Frontal cortex (tissue), 4 donors: ENCODE data around the gene RPL29. TPM values are rescaled to one million over a fixed set of nuclear protein-coding genes. Genes with fewer than 3 reads are reported as not detected.

ENCODE experiments used
- DNase-seq, 2 donors: peaks; one replicate each; pipeline ENCODE4 v3.0.0; 2012; ENCODE audit warnings: low spot score in 2 of 2
- FAIRE-seq: peaks from 2 replicates; lab custom pipeline; 2012; peaks lifted over from hg19 to GRCh38; lab: Jason Lieb, UNC
- total RNA-seq: library from RNA; depleted of rRNA; stranded (reverse); fragments of >200 nt; gene quantifications from one replicate; pipeline ENCODE4 v1.2.3, GENCODE V29; 2014
- donor health status: control.
- donor health status: control.
- donor health status: control.

RPL29 gene
- total RNA-seq, 1 donor from 2014 or later, result 852 TPM

DNA sequence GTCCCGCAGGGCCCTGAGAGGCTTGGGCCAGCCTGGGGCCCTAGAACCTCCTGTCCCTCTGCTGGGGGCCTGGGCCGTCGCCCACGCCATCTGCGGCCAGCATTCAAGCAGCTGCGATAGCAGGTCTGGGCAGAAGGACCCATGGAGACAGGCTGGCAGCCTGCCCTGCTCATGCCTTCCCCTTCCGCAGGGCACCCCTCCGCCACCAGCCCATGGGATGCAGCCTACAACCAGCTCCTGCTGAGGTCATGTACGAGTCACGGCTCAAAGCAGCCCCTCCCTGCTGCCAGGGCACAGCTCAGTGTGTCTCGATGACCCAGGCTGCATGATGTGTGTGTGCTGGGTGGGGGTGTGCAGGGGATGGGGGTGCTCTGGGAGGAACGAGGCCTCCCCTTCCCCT lies 32.9 kb upstream of the RPL29 start:
- DNase-seq (peak in 1 of 2 donors; percentile 62), FAIRE-seq (no peak)

DNA sequence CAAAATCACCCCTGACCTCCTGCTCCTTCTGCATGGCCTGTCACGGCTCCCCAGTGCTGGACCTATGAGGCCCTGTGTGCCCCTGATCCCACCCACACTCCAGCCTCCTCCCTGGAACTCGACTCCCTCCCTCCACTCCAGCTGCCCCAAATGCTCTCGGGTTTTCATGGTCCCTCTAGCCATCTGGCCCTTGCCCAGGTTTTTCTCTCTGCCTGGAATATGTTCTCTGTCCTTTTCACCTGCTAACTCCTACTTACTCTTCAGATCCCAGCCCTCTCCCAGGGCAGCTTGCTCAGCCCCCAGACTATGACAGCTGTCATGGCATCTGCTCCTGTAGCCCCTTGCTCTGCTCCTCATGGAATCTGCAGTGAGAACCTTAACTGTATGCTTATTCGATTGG lies 30.3 kb upstream of the RPL29 start:
- DNase-seq (no peak), FAIRE-seq (no peak)

DNA sequence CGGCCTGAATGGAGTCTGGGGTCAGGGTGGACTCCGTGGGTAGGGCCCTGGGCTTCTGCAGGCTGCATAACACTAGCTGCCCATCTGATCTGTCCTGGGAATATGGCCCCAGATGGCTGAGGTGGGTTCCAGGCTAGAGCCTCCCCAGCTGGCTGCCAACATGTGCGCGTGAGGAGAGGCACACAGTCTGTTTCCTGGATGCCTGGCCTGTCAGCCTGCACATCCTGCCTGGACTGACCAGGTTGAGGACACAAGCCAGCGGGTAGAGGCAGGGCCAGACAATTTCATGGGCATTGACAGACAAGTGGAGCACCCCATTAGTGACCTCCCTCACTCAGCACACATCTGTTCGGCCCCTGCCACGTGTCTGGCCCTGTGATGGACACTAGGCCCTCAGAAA lies 29.8 kb upstream of the RPL29 start:
- no peak for DNase-seq
- FAIRE-seq, result no peak

DNA sequence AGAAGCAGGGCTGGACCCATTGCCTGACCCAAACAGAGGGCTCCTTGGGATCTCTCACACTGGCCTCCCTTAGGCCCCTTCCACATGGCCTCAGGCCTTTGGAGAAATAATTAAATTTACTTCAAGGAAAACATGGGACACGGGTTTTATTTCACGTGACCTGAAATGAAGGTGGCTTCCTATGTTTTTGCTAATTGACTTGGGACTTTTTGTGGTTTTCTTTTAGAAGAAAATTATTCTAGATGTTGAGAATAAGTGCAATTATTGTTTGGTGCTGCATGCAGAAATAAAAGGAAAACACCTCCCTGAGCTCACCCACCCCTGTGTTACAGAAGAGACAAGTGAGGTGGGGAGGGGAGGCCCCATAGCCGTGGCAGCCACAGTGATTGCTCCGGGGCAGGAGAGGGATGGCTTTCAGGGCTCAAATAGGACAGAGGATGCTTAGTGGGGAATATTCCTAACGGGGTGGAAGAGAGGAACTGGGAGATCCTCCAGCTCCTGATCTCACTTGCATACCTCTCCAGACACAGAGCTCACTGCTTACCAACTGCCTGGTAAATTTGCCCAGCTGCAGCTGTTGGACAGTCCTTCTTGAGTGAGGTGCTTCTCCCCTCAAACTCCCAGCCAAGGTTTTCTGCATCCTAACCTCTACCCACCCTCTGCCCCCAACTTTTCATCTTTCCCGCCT lies 29.2 kb upstream of the RPL29 start:
- FAIRE-seq, result no peak
- DNase-seq, result no peak

DNA sequence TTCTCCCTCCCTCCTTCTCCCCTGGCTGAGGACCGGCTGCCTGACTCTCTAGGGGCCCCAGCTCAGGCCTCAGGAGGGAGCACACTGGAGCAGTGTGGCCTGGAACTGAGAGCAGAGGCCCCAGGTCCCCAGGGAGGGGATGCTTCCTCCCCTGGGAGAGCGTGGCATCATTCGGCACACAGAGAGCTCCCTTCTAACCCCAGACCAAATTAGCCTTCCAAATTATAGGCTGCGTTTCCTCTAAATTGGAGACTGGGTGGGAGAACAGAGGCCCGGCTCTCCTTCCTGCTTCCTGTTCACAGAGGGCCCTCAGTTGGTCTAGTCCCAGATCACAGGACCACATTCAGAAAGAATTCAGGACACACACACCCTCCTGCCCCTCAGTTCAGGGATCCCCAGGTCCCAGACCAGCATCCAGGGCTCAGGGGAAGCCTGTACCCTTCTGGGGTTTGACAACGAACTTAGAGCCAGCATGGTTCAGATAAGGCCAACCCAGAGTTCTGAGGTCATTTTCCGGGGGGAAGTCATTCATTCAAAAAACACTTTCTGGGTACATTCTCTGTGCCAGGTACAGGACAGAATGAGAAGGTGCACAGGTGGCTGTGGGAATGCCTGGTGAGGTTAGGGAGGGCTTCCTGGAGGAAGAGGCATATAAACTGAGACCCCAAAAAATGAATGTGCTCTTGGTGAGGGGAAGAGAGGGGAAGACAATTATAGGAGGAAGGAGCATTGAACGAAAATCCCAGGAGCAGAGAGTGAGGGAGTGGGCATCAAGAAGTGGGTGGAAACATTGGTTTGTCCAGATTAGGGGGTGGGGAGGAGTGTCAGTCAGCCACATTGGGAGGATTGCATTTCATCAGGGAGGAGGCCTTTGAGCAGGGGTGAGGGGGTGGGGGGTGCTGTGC lies 28.4 kb upstream of the RPL29 start:
- FAIRE-seq (no peak), DNase-seq (no peak)

DNA sequence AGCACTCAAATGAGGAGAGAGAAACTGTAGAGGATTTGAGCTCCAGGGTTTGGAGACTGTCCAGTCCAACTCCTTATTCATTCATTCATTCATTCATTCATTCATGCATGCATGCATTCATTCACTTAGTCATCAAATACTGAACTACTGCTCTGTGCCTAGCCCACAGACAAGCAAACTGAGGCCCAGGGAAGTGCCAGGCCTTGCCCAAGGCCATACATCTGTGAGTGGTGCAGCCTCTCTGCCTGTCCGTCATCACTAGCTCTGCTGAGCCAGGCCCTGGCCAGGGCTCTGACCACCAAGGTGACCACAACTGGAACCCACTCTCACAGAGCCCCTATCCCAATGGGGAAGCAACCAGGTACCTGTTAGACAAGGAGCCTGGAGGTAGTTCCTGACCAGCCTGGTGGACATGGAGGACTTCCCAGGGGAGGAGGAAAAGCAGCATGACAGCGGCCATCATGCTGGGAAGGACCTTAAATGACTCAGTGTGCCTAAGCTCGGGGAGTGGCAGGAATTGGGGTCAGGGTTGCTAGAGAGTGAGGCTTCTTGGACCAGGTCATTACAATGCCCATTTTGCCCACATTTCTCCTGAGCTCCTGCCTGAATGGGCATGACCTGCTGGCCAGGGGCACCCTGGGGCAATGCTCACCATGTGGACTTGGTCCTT lies 27.5 kb upstream of the RPL29 start:
- DNase-seq (no peak), FAIRE-seq (no peak)

DNA sequence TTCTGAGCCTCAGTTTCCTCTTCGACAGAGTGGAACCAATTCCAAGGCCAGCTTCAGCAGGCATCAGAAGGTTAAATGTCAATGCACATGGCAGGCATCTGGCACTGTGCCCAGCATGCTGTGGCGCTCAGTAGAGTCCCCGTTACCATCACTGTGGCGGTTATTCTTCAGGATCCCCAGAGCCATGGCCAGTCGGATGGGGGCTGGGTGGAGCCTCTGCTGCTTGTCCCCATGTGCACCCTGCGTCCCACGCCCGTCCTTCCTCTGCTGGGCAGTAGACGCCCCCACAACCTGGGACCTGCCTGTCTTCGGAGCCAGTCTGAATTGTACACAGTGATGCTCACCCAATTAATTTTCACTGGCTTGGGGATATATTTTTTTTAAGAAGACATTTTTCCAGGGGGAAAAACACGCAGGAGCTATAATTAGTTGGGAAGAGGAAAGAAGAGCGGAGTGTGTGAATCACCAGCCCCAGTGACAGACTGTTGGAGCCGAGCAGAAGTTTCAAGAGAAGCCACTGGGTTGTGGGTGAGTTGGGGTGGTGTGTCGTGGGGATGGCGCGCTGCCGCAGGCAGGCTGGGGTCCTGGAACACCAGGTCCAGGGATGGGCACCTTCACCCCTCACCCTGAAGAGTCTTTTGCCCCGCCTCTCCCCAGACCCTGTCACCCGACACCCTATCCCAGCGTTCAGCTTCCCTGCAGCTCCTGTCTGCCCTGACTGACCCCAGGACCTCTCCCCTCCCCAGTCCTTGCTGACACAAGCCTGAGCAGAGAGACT lies 26.8 kb upstream of the RPL29 start:
- FAIRE-seq, result no peak
- no peak for DNase-seq

DNA sequence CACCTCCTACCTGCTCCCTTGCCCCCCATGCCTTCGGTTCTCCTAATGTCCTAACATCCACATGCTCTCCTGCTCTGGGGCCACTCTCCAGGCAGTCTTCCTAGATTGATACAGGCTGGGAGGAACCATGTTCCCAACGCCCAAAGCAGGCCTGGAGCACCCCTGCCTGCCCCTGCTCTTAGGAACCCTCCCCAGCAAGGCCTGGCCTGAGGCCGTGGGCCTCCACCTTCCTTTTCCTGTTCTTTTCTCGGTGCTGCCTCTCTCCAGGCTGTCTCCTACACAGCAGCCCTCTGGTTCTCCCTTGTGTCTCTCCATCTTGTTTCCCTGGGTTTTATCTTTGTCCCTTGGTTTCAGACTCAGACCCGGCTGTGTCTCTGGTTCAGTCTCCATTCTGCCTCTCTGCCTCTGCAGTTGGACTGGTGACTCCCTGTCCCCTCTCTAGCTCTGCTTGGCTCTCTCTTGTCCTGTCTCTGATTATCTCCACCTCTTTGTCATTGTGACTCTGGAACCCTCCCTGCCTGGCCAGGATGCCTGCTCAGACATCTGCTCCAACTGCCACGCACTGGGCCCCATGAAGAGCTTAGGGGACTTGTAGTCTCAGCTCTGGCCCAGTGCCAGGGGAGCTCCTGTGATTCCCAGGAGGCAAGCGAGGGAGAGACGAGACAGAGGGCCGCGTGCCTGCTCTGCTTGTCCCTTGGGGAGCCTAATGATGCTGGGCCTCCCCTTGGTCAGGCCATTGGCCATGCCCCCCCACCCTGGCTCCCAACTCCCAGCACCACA lies 26.0 kb upstream of the RPL29 start:
- no peak for DNase-seq

DNA sequence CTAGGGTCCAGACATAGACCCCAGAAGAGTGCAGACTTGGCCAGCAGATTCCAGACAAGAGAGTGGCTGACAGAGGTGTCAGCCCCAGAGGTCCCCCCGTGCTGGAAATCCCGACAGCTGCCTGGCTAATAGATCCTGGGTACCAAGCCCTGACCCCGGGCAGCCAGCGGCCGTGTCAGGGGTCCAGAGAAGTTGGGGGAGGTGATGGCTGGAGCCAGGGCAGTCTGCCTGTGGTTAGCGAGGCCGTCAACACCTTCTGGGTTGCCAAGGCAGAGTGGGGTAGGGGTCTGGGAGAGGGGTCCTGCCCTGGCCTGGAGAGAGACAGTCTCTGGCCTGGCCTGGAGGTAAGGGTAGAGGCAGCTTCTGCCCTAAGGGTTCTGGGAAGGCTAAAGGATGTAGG lies 25.1 kb upstream of the RPL29 start:
- no peak for DNase-seq
- FAIRE-seq, result no peak

More for the DNA sequence above, 26.0 kb upstream of the RPL29 start:
- no peak for FAIRE-seq

DNA sequence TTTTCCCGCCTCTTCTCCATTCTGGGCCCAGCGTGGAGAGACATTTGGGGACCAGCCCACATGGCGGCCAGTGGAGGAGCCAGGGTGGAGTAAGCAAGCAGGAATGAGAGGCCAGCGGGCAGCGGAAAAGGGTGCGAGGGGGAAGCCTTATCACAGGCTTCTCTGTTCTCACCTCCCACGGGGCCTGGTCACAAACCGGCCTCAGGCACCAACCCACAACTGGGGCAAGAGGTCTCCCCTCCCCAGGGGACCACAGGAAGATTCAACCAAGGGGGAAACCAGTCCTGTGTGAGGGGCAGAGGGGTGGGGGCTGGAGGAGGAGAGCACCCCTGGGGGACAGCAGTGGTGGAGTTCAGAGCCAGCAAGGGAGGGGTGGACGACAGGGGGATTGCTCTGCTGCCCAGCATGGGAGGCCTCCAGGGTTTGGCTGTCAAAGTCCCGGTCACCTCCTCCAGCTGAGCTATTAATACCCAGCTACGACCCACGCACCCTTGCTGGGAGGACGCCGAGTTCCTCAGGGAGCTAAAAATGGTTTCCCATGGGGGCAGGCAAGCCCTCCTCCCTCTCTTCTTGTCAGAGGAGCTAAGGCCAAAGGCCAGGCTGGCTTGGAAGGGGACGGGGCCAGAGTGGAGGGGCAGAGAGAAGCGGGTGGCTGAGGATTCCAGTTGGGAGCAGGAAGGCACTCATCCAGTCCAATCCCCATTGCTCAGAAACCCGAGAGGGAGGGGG lies 23.8 kb upstream of the RPL29 start:
- DNase-seq (no peak), FAIRE-seq (no peak)

DNA sequence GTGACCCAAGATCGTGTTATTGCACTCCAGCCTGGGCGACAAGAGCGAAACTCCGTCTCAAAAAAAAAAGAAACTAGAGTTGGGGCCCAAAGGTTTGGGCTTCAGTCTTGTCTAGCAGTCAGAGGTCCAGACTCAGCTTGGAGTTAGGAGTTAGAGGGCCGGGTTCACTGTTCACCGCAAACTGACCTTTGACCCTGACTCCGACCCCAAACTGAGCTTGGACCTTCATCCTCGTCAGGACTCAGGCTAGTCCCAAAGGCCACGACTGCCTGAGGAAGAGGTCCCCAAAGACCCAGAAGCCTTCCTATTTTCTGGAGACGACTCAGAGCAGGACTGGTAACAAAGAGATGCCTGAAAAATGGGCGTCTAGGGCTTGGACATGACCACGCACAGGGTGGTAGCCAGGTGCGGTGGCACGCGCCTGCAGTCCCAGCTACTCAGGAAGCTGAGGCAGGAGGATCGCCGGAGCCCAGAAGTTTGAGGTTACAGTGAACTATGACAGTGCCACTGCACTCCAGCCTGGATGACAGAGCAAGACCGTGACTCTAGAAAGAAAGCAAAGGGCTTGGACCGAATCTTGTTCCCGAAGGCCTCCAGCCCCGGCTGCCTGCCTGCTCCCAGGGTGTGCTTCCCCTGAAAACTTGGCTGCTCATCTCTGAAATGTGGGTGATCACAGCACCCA lies 22.8 kb upstream of the RPL29 start:
- DNase-seq, result no peak
- no peak for FAIRE-seq

DNA sequence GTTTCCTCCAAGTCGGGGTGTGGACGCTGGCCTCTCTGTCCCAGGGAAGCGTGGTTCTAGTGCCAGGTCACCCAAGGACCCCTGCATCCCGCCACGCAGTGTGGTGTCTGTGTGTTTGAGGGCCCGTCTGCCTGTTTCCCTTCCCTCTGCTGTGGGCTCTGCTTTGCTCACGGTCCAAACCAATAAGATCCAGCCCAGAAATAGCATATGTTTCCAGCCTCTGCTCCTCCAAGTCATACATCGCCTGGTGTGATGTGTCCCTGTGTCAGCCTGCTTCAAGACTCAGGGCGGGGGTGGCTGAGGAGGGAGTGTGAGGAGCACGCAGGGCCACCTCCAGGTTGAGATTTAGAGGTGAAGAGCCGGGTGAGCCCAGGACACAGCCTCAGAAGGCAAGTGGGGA lies 21.9 kb upstream of the RPL29 start:
- no peak for DNase-seq
- FAIRE-seq, result no peak

DNA sequence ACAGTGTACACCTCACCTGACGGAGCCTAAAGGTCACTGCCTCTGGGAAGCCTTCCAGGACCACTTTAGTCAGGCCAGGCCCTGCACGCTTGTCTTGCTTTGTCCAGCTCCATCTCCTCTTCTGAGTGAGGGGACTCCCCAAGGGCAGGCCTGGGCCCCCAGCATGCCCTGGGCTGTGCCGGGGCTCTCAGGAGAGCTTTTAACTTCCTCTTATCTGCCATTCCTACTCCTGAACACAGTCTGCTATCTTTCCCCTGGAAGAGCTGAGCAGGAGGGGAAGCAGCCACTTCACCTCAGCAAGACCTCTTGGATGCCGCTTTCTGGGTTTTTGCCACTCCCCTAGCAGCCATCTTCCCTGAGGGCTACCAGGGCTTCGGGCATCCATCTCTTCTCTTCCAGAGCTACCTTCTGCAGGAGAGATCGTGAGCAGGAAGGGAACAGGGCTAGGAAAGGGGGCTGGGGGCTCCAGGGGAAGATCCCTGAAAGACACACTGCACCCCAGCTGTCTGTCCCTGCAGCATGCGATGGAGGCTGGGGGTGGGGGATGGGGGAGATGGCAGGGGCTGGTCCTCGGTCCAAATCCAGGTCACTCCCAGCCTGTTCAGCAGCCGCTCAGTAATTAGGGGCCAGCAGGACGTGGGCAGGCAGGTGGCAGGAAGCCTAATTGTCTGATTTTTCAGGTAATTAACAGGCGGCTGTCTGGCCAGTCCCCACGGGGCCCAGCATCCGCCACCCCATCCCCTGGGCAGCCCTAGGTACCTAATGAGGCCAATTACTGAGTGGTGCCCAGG lies 19.9 kb upstream of the RPL29 start:
- DNase-seq (no peak), FAIRE-seq (no peak)

DNA sequence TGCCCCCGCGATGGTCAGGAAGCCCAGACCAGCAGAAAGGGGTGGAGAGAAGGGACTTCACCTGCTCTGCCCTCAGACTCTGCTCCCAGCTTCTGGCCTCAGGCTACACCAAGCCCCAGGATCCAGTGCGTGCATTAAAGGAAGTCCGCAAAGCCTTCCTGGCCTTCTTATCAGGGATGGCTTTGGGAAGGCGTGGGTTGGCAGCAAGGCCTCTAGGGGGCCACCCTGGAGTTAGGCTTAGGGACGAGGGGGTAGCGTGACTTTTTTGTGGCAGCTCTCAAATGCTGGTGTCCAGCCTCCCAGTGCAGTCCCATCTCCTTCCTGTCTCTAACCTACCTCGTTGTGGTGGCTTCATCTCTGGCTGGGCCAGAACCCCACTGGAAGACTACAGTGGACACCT lies 18.9 kb upstream of the RPL29 start:
- no peak for DNase-seq

DNA sequence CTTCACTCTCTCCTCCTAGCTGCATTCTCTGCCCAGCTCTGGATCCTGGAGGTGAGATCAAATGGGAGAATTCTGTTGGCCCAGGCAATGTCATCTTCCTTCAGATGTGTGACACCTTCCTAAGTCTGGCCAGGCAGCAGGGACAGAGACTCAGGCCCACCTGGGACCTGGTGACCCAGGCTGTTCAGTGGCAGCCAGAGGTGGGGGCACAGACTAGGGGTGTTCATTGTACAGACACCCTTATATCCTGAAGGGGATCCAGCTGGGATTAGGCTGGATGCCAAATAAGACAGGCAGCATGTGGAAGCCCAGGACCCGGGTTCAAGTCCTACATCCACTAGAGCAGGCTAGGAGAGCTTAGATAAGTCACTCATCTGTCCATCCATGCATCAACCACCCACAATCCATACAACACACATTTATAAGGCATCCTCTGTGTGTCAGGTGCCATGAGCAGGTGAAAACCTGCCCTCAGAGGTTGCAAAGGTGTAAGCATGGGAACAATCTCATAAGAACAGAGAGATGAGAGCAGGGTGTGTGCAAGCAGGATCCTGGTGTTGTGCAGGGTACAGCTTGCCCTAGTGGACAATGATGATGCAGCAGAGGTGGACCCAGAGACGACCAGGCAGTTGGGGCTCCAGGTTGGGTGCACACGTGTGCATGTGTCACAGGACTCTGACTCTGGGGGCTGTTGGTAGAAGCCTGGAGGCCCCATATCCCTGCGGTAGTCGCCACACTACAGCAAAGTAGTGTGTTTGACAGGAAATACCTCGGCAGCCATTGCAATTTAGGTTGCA lies 18.3 kb upstream of the RPL29 start:
- FAIRE-seq (no peak), DNase-seq (no peak)

More for the DNA sequence above, 18.9 kb upstream of the RPL29 start:
- no peak for FAIRE-seq

DNA sequence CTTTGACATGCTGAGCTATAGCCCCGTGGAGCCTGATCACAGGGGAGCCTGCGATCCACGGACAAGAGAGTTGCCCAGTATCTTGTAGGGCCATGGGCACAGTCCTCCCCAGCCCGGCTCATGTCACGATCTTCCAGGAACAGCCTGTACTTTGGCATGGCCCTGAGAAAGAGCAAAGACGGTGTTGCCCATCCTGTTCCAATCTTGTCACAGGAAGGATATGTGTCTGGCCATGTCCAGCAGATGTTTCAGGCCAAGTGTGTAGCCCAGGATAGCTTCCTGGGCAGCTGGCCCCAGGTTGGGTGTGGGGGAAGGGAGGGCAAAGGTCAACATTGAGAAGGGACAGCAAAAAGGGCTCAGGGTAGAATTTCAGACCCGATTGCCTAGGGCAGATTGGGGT lies 17.0 kb upstream of the RPL29 start:
- FAIRE-seq (no peak), DNase-seq (no peak)

DNA sequence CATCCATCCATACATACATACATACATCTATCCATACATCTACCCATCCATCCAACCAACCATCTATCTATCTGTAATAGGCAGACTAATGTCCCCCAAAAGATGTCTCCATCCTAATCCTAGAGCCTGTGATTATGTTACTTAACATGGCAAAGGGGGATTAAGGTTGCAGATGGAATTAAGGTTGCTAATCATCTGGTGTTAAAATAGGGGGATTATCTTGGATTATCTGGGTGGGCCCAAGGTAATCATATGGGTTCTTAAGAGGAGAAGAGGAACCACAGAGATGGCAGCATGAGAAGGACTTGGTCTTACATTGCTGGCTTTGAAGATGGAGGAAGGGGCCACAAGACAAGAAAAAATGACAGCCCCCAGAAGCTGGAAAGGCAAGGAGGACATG lies 14.7 kb upstream of the RPL29 start:
- DNase-seq (no peak), FAIRE-seq (no peak)
